ENCODE measurements around the gene IL17REL. TPM values are rescaled to one million over a fixed set of nuclear protein-coding genes. Genes with fewer than 3 reads are reported as not detected.
"Not testable (repeated sequence)": the region's sequence is repeated elsewhere in the genome, so short reads cannot be mapped to it uniquely, and the experiment has no call there.

The IL17REL gene
- total RNA-seq, 4 donors from 2014 or later, result 0.12 to 0.26 TPM; not detected in 2

DNA sequence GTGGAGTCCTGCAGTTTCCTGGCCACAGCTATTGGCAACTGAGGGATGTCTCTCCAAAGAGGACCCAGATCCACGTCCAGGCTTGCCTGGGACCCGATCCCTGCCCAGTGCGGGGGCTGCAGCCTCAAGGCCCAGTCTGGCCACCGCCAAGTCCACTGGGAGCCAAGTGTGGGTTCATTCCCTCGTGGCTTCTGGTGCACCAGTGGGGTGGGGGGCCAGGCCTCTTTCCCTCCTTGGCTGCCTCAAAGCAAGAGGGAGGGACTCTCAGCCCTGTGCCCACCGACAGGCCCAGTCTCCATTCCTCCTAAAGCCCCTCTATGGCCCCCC lies 65.3 kb downstream of the IL17REL start:
- H3K27ac ChIP-seq, result no peak overlapping the region
- no peak overlapping the region for H3K4me3 ChIP-seq
- no peak for TF ChIP-seq POLR2A (IDR thresholded peaks at IDR 0.05)
- no peaks in the 10 kb centered on the region for H3K27me3 ChIP-seq
- no peak for DNase-seq
- no peaks in the 10 kb centered on the region for H3K9me3 ChIP-seq
- intact Hi-C loops (cut with DNase I; ENCODE audit: low total_unique reads), result no loop called here
- peaks cover 0 to under 1% of the 10 kb centered on the region in 2 donors for H3K4me1 ChIP-seq
- no peaks in the 10 kb centered on the region for H3K36me3 ChIP-seq

DNA sequence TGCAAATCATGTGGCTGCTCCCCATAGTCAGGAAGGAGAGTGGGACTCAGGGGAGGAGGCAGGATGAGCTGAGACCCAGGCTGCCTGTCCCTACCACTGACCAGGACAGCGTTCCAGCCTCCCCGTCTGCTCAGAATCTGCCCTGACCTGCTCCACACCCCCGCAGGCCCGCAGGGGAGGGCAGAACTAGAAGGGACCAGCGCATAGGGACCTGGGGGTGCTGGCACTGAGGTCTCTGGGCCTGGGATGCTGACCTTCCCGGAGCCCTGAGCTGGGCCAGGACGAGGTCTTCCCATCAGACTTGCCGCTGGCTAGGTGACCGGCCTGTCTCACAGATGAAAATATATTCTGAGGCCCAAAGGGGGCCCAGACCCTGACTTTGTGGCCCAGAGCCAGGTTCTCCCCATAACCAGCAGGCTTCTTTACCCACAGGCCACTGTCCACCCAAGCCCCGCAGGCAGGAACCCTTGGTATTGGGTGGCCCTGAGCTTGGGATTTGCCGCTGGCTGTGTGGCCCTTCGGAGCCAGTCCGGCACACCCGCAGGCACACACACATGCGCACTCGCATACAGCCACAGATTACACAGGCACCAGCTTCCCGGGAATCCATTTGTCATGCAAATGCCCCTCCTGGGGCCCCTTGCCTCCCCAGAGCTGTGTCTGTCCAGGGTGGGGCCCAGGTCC lies 65.8 kb downstream of the IL17REL start:
- no peak for DNase-seq
- intact Hi-C loops (cut with DNase I; ENCODE audit: low total_unique reads), result no loop called here
- TF ChIP-seq POLR2A (IDR thresholded peaks at IDR 0.05), result no peak
- TF ChIP-seq, protein P1, sequence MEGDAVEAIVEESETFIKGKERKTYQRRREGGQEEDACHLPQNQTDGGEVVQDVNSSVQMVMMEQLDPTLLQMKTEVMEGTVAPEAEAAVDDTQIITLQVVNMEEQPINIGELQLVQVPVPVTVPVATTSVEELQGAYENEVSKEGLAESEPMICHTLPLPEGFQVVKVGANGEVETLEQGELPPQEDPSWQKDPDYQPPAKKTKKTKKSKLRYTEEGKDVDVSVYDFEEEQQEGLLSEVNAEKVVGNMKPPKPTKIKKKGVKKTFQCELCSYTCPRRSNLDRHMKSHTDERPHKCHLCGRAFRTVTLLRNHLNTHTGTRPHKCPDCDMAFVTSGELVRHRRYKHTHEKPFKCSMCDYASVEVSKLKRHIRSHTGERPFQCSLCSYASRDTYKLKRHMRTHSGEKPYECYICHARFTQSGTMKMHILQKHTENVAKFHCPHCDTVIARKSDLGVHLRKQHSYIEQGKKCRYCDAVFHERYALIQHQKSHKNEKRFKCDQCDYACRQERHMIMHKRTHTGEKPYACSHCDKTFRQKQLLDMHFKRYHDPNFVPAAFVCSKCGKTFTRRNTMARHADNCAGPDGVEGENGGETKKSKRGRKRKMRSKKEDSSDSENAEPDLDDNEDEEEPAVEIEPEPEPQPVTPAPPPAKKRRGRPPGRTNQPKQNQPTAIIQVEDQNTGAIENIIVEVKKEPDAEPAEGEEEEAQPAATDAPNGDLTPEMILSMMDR (IDR thresholded peaks at IDR 0.05), result no peak
- Histone ChIP-seq H3K27ac (no peak overlapping the region), H3K27me3 (no peaks in the 10 kb centered on the region), H3K4me1 (no peaks in the 10 kb centered on the region), H3K9me3 (no peaks in the 10 kb centered on the region), H3K36me3 (no peaks in the 10 kb centered on the region), H3K4me3 (no peak overlapping the region)

DNA sequence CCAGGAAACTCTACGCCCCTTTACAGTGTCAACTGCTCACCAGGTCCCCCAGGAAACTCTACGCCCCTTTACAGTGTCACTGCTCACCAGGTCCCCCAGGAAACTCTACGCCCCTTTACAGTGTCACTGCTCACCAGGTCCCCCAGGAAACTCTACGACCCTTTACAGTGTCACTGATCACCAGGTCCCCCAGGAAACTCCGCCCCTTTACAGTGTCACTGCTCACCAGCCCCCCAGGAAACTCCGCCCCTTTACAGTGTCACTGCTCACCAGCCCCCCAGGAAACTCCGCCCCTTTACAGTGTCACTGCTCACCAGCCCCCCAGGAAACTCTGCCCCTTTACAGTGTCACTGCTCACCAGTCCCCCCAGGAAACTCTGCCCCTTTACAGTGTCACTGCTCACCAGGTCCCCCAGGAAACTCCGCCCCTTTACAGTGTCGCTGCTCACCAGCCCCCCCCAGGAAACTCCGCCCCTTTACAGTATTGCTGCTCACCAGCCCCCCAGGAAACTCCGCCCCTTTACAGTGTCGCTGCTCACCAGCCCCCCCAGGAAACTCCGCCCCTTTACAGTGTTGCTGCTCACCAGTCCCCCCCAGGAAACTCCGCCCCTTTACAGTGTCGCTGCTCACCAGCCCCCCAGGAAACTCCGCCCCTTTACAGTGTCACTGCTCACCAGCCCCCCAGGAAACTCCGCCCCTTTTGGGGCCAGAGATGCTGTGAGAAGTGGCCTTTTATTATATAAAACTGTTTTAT lies 67.3 kb downstream of the IL17REL start:
- H3K27ac ChIP-seq; H3K4me1 ChIP-seq; DNase-seq; H3K4me3 ChIP-seq; H3K36me3 ChIP-seq; H3K9me3 ChIP-seq; H3K27me3 ChIP-seq; intact Hi-C loops (cut with DNase I; ENCODE audit: low total_unique reads): not testable (repeated sequence)

Small RNAs within 50 kb of the gene (microRNA-seq; reads per million reads assigned to microRNA genes)
- not detected for gene MIR6821 (ENCODE audit: borderline microRNAs expressed, borderline replicate concordance)

Small RNAs within 50 kb of the gene (small RNA-seq; reads per million reads assigned to genes)
- not detected for gene MIR6821

Other genes starting within 250 kb of the IL17REL start
- 10 to 100 TPM; 17.9 to 47.4 (median 37.9) TPM for gene BRD1, start 184.9 kb downstream of the IL17REL start, total RNA-seq
- gene ZBED4, start 158.9 kb downstream of the IL17REL start, total RNA-seq, result 10 to 100 TPM in 2 of 4 donors, 1 to 10 TPM in 1, under 1 TPM in 1; 0.59 to 16.4 (median 12.7) TPM
- 10 to 100 TPM; 11.8 to 22.5 (median 18.3) TPM for gene ALG12, start 94.3 kb downstream of the IL17REL start, total RNA-seq
- 10 to 100 TPM in 2 of 4 donors, 1 to 10 TPM in 2; 3.6 to 37.0 (median 14.6) TPM for gene CRELD2, start 94.1 kb downstream of the IL17REL start, total RNA-seq
- 100 to 1,000 TPM in 1 of 4 donors, 10 to 100 TPM in 3; 31.7 to 106 (median 53.6) TPM for gene PIM3, start 52.0 kb downstream of the IL17REL start, total RNA-seq
- not detected for gene TTLL8, start 45.5 kb upstream of the IL17REL start, total RNA-seq
- 1 to 10 TPM in 1 of 4 donors, under 1 TPM in 2, not detected in 1; 0.29 to 1.9 (median 0.40) TPM for gene MLC1, start 72.7 kb upstream of the IL17REL start, total RNA-seq
- gene MOV10L1, start 77.2 kb upstream of the IL17REL start, total RNA-seq, result 1 to 10 TPM in 2 of 4 donors, not detected in 2; 1.8 to 3.4 TPM
- gene PANX2, start 158.0 kb upstream of the IL17REL start, total RNA-seq, result under 1 TPM in 2 of 4 donors, not detected in 2; 0.35 to 0.43 TPM
- 10 to 100 TPM in 3 of 4 donors, 1 to 10 TPM in 1; 9.5 to 37.3 (median 15.0) TPM for gene TRABD, start 173.1 kb upstream of the IL17REL start, total RNA-seq
- 10 to 100 TPM in 2 of 4 donors, 1 to 10 TPM in 2; 1.5 to 22.1 (median 10.0) TPM for gene SELENOO, start 188.2 kb upstream of the IL17REL start, total RNA-seq
- 10 to 100 TPM; 19.1 to 52.2 (median 40.7) TPM for gene TUBGCP6, start 232.3 kb upstream of the IL17REL start, total RNA-seq
- 10 to 100 TPM in 3 of 4 donors, 1 to 10 TPM in 1; 1.2 to 40.5 (median 20.6) TPM for gene HDAC10, start 238.5 kb upstream of the IL17REL start, total RNA-seq
- 10 to 100 TPM; 10.3 to 41.4 (median 28.3) TPM for gene MAPK12, start 248.9 kb upstream of the IL17REL start, total RNA-seq